ENCODE data around the gene TEP1. TPM values are rescaled to one million over a fixed set of nuclear protein-coding genes. Genes with fewer than 3 reads are reported as not detected.

The TEP1 gene
- total RNA-seq, 1 experiment from 2014 or later: 30.4 TPM

DNA sequence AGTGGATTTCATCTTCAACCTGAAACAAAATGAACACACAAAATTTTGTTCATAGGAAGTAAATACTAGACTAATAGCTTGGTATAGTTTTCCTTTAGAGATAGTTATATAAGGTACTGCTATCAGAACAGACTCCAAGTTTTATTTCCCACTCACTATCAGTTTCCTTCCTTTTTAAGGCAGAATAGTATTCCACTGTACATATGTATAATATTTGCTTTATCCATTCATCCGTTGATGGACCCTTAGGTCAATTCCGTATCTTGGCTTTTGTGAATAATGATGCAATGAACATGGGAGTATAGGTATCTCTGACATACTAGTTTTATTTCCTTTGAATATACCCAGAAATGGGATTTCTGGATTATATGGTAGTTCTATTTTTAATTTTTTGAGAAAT, 83.9 kb downstream of the TEP1 start:
- H3K27me3 Mint-ChIP-seq (ENCODE audit: unreplicated experiment): no peaks in the 10 kb centered on the region
- BruUV-seq (replicated peaks): no TSS peak
- H3K27ac Mint-ChIP-seq (ENCODE audit: unreplicated experiment): no peak overlapping the region
- no peaks in the 10 kb centered on the region for H3K9me3 Mint-ChIP-seq (ENCODE audit: low read depth, unreplicated experiment)
- intact Hi-C loops (cut with micrococcal nuclease; ENCODE audit: unreplicated experiment): no loop called here
- H3K4me3 Mint-ChIP-seq (ENCODE audit: low read depth, unreplicated experiment): no peak overlapping the region
- CTCF ChIA-PET: interaction anchor here (0.6 kb wide), 1 partner anchor 24 kb away, joined by 3 read pairs; no protein-coding TSS in a partner anchor
- TF ChIP-seq CTCF (IDR thresholded peaks at IDR 0.05; ENCODE audit: unreplicated experiment): no peak
- peaks cover 48% of the 10 kb centered on the region for H3K36me3 Mint-ChIP-seq (ENCODE audit: insufficient read depth, unreplicated experiment)
- H3K4me1 Mint-ChIP-seq (ENCODE audit: low read depth, unreplicated experiment): peaks cover 13% of the 10 kb centered on the region
- DNase-seq: no peak

GRCh38 chr14:20328705-20329104, 84.6 kb downstream of the TEP1 start:
- TF ChIP-seq CTCF (IDR thresholded peaks at IDR 0.05; ENCODE audit: unreplicated experiment): no peak
- Mint-ChIP-seq H3K4me3 (ENCODE audit: low read depth, unreplicated experiment) (no peak overlapping the region), H3K27ac (ENCODE audit: unreplicated experiment) (no peak overlapping the region), H3K9me3 (ENCODE audit: low read depth, unreplicated experiment) (no peaks in the 10 kb centered on the region), H3K36me3 (ENCODE audit: insufficient read depth, unreplicated experiment) (peaks cover 54% of the 10 kb centered on the region), H3K4me1 (ENCODE audit: low read depth, unreplicated experiment) (peaks cover 13% of the 10 kb centered on the region), H3K27me3 (ENCODE audit: unreplicated experiment) (no peaks in the 10 kb centered on the region)
- no peak for DNase-seq
- CTCF ChIA-PET: interaction anchor here (0.6 to 1.7 kb wide), 3 partner anchors 14 to 264 kb away, joined by 3 to 12 read pairs (median 4); partner anchors contain the start of gene PARP2
- no TSS peak for BruUV-seq (replicated peaks)
- intact Hi-C loops (cut with micrococcal nuclease; ENCODE audit: unreplicated experiment): no loop called here

- Mint-ChIP-seq H3K36me3 (ENCODE audit: insufficient read depth, unreplicated experiment) (peaks cover 54% of the 10 kb centered on the region), H3K9me3 (ENCODE audit: low read depth, unreplicated experiment) (no peaks in the 10 kb centered on the region), H3K27me3 (ENCODE audit: unreplicated experiment) (no peaks in the 10 kb centered on the region), H3K27ac (ENCODE audit: unreplicated experiment) (no peak overlapping the region), H3K4me3 (ENCODE audit: low read depth, unreplicated experiment) (no peak overlapping the region), H3K4me1 (ENCODE audit: low read depth, unreplicated experiment) (peaks cover 13% of the 10 kb centered on the region)
- intact Hi-C loops (cut with micrococcal nuclease; ENCODE audit: unreplicated experiment): loop anchor here (1.0 kb wide), 1 partner anchor 282 kb away; no protein-coding TSS in a partner anchor
- CTCF ChIA-PET: interaction anchor here (0.8 to 1.7 kb wide), 3 partner anchors 15 to 280 kb away, joined by 4 to 13 read pairs (median 12); partner anchors contain the start of gene PARP2
- peak; percentile 46 for TF ChIP-seq CTCF (IDR thresholded peaks at IDR 0.05; ENCODE audit: unreplicated experiment)
- DNase-seq: peak; percentile 36
- no TSS peak for BruUV-seq (replicated peaks)
These were observed 86.1 kb downstream of the TEP1 start for GRCh38 chr14:20327005-20327869.

- Mint-ChIP-seq H3K9me3 (ENCODE audit: low read depth, unreplicated experiment) (no peaks in the 10 kb centered on the region), H3K36me3 (ENCODE audit: insufficient read depth, unreplicated experiment) (peaks cover 41% of the 10 kb centered on the region), H3K4me1 (ENCODE audit: low read depth, unreplicated experiment) (no peaks in the 10 kb centered on the region), H3K27ac (ENCODE audit: unreplicated experiment) (no peak overlapping the region), H3K27me3 (ENCODE audit: unreplicated experiment) (no peaks in the 10 kb centered on the region), H3K4me3 (ENCODE audit: low read depth, unreplicated experiment) (no peak overlapping the region)
- DNase-seq: no peak
- no peak for TF ChIP-seq CTCF (IDR thresholded peaks at IDR 0.05; ENCODE audit: unreplicated experiment)
- no TSS peak for BruUV-seq (replicated peaks)
- CTCF ChIA-PET: no interaction called here
- intact Hi-C loops (cut with micrococcal nuclease; ENCODE audit: unreplicated experiment): no loop called here
These were observed 95.6 kb downstream of the TEP1 start for GRCh38 chr14:20317720-20318119.

Other genes starting within 250 kb of the TEP1 start
- gene OR11G2, start 222.6 kb downstream of the TEP1 start, total RNA-seq (2022): not detected in 2 replicates
- not detected in 2 replicates for gene OR11H6, start 189.8 kb downstream of the TEP1 start, total RNA-seq (2022)
- not detected in 2 replicates for gene OR11H7, start 184.5 kb downstream of the TEP1 start, total RNA-seq (2022)
- gene OR11H4, start 174.2 kb downstream of the TEP1 start, total RNA-seq (2022): not detected in 2 replicates
- gene TTC5, start 107.5 kb downstream of the TEP1 start, total RNA-seq (2022): 20.6 and 28.2 TPM in 2 replicates
- gene CCNB1IP1, start 80.2 kb downstream of the TEP1 start, total RNA-seq (2022): 37.3 and 39.0 TPM in 2 replicates
- 28.6 and 30.5 TPM in 2 replicates for gene PARP2, start 69.9 kb downstream of the TEP1 start, total RNA-seq (2022)
- gene KLHL33, start 22.7 kb upstream of the TEP1 start, total RNA-seq (2022): not detected in 2 replicates
- 46.2 and 54.3 TPM in 2 replicates for gene OSGEP, start 41.3 kb upstream of the TEP1 start, total RNA-seq (2022)
- gene APEX1, start 41.7 kb upstream of the TEP1 start, total RNA-seq (2022): 205 TPM in 2 replicates
- 27.0 and 33.8 TPM in 2 replicates for gene PIP4P1, start 47.9 kb upstream of the TEP1 start, total RNA-seq (2022)
- gene PNP, start 55.9 kb upstream of the TEP1 start, total RNA-seq (2022): 81.3 and 94.9 TPM in 2 replicates
- 0.54 and 0.61 TPM in 2 replicates for gene RNASE10, start 92.0 kb upstream of the TEP1 start, total RNA-seq (2022)
- not detected in 2 replicates for gene RNASE9, start 147.5 kb upstream of the TEP1 start, total RNA-seq (2022)
- not detected in 2 replicates for gene RNASE11, start 174.5 kb upstream of the TEP1 start, total RNA-seq (2022)
- gene RNASE12, start 177.9 kb upstream of the TEP1 start, total RNA-seq (2022): not detected in 2 replicates
- gene OR6S1, start 228.2 kb upstream of the TEP1 start, total RNA-seq (2022): not detected in 2 replicates